ENCODE results near the gene SP4.

DNA sequence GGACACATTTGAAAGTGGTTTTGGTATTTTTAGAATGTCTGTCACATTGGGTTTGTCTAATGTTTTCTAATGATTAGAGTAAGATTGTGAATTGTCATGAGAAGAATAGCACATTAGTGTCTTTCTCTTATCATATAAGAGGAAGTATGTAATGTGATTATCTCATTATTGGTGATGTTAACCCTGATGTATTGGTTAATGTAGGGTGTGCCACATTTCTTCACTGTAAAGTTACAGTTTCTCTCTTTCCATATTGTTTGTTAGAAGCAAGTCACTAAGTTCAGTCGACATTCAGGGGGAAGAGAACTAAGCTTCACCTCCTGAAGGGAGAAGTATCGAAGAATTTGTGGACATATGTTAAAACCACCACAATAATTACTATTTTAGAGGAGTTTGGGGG is 58.6 kb downstream of the SP4 start:
- no peak for TF ChIP-seq POLR2A (IDR thresholded peaks at IDR 0.05)
- TF ChIP-seq, protein P1, sequence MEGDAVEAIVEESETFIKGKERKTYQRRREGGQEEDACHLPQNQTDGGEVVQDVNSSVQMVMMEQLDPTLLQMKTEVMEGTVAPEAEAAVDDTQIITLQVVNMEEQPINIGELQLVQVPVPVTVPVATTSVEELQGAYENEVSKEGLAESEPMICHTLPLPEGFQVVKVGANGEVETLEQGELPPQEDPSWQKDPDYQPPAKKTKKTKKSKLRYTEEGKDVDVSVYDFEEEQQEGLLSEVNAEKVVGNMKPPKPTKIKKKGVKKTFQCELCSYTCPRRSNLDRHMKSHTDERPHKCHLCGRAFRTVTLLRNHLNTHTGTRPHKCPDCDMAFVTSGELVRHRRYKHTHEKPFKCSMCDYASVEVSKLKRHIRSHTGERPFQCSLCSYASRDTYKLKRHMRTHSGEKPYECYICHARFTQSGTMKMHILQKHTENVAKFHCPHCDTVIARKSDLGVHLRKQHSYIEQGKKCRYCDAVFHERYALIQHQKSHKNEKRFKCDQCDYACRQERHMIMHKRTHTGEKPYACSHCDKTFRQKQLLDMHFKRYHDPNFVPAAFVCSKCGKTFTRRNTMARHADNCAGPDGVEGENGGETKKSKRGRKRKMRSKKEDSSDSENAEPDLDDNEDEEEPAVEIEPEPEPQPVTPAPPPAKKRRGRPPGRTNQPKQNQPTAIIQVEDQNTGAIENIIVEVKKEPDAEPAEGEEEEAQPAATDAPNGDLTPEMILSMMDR (IDR thresholded peaks at IDR 0.05), result no peak

Measured in prostate gland (tissue), 2 donors.